Lower leg skin (tissue), 4 donors: ENCODE measurements around the gene DRGX. TPM values are rescaled to one million over a fixed set of nuclear protein-coding genes. Genes with fewer than 3 reads are reported as not detected.
A peak's percentile ranks its signal among the peaks of the same experiment; 100 is the strongest.

Source experiments
- DNase-seq, 2 donors: peaks; one replicate each; pipeline ENCODE4 v3.0.0-alpha.2; 2019; ENCODE audit warnings: low spot score in 2 of 2
- H3K4me3 ChIP-seq: fragments of 200-600 bp; sonication (generic); 2 replicates; pipeline ENCODE4 v1.5.1; 2017; ENCODE audit warnings: mild to moderate bottlenecking, low read depth; ENCODE audit not compliant: poor library complexity, severe bottlenecking
- POLR2A ChIP-seq, 2 donors: fragments of 450-650 bp; IDR thresholded peaks; one replicate each; pipeline ENCODE4 v1.6.1; 2016 to 2017; ENCODE audit warnings: antibody characterized with exemption in 2 of 2, mild to moderate bottlenecking in 1 of 2, moderate library complexity in 1 of 2
- WGBS, 2 donors: methylation state at CpG; one replicate each; pipeline ENCODE4 v1.1.5; 2018; 5-methylcytosine and 5-hydroxymethylcytosine counted together
- intact Hi-C: fragments of 100-400 bp; cut with DNase I; formaldehyde crosslinking; loops from one replicate; pipeline ENCODE4 v1.15.0; 2023; ENCODE audit warnings: low total_unique reads
- total RNA-seq, 4 donors: library from RNA; depleted of rRNA; stranded (reverse); fragments of >200 nt; gene quantifications; one replicate each; pipeline ENCODE4 v1.1.0, GENCODE V29; 2016
- TF ChIP-seq, protein P1 (sequence below), 3 donors: fragments of 450-650 bp; IDR thresholded peaks; one replicate each; pipeline ENCODE4 v1.5.1; 2016; ENCODE audit warnings: antibody characterized with exemption in 3 of 3, mild to moderate bottlenecking in 3 of 3, moderate library complexity in 2 of 3

Gene DRGX
- total RNA-seq, 4 donors from 2014 or later = not detected

GRCh38 chr10:49379596-49380410 lies 16.1 kb downstream of the DRGX start:
- TF ChIP-seq, protein P1, sequence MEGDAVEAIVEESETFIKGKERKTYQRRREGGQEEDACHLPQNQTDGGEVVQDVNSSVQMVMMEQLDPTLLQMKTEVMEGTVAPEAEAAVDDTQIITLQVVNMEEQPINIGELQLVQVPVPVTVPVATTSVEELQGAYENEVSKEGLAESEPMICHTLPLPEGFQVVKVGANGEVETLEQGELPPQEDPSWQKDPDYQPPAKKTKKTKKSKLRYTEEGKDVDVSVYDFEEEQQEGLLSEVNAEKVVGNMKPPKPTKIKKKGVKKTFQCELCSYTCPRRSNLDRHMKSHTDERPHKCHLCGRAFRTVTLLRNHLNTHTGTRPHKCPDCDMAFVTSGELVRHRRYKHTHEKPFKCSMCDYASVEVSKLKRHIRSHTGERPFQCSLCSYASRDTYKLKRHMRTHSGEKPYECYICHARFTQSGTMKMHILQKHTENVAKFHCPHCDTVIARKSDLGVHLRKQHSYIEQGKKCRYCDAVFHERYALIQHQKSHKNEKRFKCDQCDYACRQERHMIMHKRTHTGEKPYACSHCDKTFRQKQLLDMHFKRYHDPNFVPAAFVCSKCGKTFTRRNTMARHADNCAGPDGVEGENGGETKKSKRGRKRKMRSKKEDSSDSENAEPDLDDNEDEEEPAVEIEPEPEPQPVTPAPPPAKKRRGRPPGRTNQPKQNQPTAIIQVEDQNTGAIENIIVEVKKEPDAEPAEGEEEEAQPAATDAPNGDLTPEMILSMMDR (IDR thresholded peaks at IDR 0.05) = no peak
- no peak for TF ChIP-seq POLR2A (IDR thresholded peaks at IDR 0.05)
- WGBS, 2 donors = 68 to 71% methylated on average over 10 to 13 of the region's 13 CpGs
- DNase-seq = no peak
- H3K4me3 ChIP-seq = no peak overlapping the region
- intact Hi-C loops = loop anchor here (5.0 kb wide), 1 partner anchor 273 kb away; no protein-coding TSS in a partner anchor

DNA sequence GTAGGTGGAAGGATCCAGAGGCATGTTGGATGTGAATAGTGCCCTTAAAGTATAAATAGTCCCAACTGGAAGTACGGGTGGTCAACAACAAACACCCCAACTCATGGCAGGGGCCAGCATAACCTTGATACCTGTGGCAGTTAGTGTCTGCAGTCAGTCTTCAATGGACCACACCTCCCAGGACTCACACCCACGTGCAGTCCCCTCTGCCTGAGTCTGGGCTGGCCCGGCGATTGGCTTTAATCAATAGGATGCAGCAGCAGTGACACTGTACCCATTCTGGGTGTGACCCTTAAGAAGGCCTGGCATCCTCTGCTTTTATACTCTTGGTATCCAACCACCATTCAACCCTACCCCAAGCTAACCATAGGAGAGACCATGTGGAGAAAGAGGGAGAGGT lies 18.6 kb downstream of the DRGX start:
- intact Hi-C loops = loop anchor here (5.0 kb wide), 1 partner anchor 270 kb away; no protein-coding TSS in a partner anchor
- no peak for TF ChIP-seq POLR2A (IDR thresholded peaks at IDR 0.05)
- TF ChIP-seq, protein P1 (IDR thresholded peaks at IDR 0.05) = no peak
- WGBS, 2 donors = 73 to 79% methylated on average over 4 of the region's 4 CpGs
- DNase-seq = no peak
- H3K4me3 ChIP-seq = no peak overlapping the region

- 78 to 96% methylated on average over 1 to 3 of the region's 3 CpGs for WGBS, 2 donors
- DNase-seq = peak in 1 of 2 donors; percentile 64
- TF ChIP-seq, protein P1 (IDR thresholded peaks at IDR 0.05) = no peak
- no peak for TF ChIP-seq POLR2A (IDR thresholded peaks at IDR 0.05)
- no peak overlapping the region for H3K4me3 ChIP-seq
- intact Hi-C loops = loop anchor here (5.0 kb wide), 1 partner anchor 268 kb away; no protein-coding TSS in a partner anchor
These were observed 20.3 kb downstream of the DRGX start for GRCh38 chr10:49375611-49376010.

DNA sequence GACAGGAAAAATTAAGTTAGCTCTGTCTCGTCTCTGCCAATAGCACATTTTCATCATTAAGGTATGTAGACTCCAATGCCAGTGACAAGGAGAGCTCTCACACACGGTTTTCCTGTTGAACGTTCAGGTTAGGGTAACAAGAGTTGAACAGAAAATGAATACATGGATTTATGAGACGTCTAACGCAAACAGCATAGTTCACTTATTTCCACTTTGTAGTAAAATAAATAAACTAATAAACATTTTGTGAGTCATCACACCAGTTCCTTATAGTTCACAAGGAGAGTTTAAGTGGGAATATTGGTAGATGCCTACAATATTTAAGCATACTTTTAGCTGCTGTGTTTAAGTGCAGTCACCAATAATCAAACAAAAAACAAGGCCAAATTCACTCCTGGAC lies 21.1 kb downstream of the DRGX start:
- no peak for DNase-seq
- WGBS, 2 donors = 73 to 80% methylated on average over 5 of the region's 5 CpGs
- TF ChIP-seq POLR2A (IDR thresholded peaks at IDR 0.05) = no peak
- TF ChIP-seq, protein P1 (IDR thresholded peaks at IDR 0.05) = no peak
- H3K4me3 ChIP-seq = no peak overlapping the region
- intact Hi-C loops = loop anchor here (5.0 kb wide), 1 partner anchor 267 kb away; no protein-coding TSS in a partner anchor

DNA sequence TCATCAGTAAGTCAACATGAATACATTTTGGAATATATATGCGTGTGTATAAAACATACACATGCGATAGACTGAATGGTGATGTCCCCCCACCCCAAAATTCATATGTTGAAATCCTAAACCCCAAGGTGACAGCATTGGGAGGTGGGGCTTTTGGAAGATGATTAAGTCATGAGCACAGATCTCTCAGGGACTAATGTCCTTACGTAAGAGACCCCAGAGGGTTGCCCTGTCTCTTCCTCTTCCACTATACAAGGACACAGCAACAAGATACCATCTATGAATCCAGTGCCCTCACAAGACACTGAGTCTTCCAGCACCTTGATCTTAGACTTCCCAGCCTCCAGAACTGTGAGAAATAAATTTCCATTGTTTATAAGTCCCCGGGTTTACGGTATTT lies 22.5 kb downstream of the DRGX start:
- 91 to 94% methylated on average over 5 of the region's 5 CpGs for WGBS, 2 donors
- no peak for DNase-seq
- H3K4me3 ChIP-seq = no peak overlapping the region
- no peak for TF ChIP-seq POLR2A (IDR thresholded peaks at IDR 0.05)
- TF ChIP-seq, protein P1 (IDR thresholded peaks at IDR 0.05) = no peak
- intact Hi-C loops = no loop called here
